IgD-negative memory B cell (primary cell): ENCODE results near the gene CAMK2A. TPM values are rescaled to one million over a fixed set of nuclear protein-coding genes. Genes with fewer than 3 reads are reported as not detected.

Source experiments
- H3K27ac Mint-ChIP-seq, 3 donors: one replicate each; pipeline ENCODE4 v1.8.0; 2020 to 2022; ENCODE audit warnings: mild to moderate bottlenecking in 3 of 3, mixed read lengths in 3 of 3, moderate library complexity in 1 of 3
- H3K27me3 Mint-ChIP-seq: one replicate; pipeline ENCODE4 v1.8.0; 2021; ENCODE audit warnings: mixed read lengths
- H3K36me3 Mint-ChIP-seq: one replicate; pipeline ENCODE4 v1.8.0; 2020; ENCODE audit warnings: mild to moderate bottlenecking, mixed read lengths
- H3K4me1 Mint-ChIP-seq, 3 donors: one replicate each; pipeline ENCODE4 v1.8.0; 2020 to 2022; ENCODE audit warnings: mixed read lengths in 3 of 3, mild to moderate bottlenecking in 1 of 3
- H3K4me3 Mint-ChIP-seq, 4 donors: one replicate each; pipeline ENCODE4 v1.8.0; 2020 to 2022; ENCODE audit warnings: mild to moderate bottlenecking in 4 of 4, mixed read lengths in 4 of 4, moderate library complexity in 3 of 4
- H3K9me3 Mint-ChIP-seq, 3 donors: one replicate each; pipeline ENCODE4 v1.8.0; 2020 to 2021; ENCODE audit warnings: mixed read lengths in 3 of 3, mild to moderate bottlenecking in 1 of 3
- polyA plus RNA-seq: library from polyadenylated mRNA; unstranded; fragments of 300-500 nt; fragmentation: Illumina TruSeq; gene quantifications from one replicate; pipeline ENCODE4 v1.2.3, GENCODE V29; 2021

The CAMK2A gene
- polyA plus RNA-seq, 1 donor from 2014 or later = not detected

DNA sequence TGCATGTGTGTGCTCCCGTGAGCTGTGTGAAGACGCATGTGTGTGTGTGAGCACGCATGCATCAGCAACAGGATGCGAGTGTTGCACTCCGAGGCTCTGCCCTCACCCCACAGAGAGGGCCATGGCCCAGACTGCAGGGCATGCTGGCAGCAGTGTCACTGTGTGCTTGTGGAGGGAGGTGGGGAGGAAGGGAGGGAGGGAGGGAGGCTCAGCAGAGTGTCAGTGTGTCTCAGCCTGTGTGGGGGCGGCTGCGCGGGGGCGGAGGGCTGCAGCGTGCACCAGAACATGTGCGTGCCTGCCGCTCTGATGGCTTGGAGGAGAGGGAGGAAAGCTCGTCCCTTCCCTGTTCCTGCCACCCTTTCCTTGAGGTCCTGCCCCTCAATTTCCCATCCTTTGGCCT, 5.3 kb downstream of the CAMK2A start:
- no peaks in the 10 kb centered on the region for H3K9me3 Mint-ChIP-seq
- H3K27ac Mint-ChIP-seq = no peak overlapping the region
- no peaks in the 10 kb centered on the region for H3K36me3 Mint-ChIP-seq
- no peaks in the 10 kb centered on the region for H3K4me1 Mint-ChIP-seq
- peaks cover 5% of the 10 kb centered on the region for H3K27me3 Mint-ChIP-seq
- no peak overlapping the region for H3K4me3 Mint-ChIP-seq

GRCh38 chr5:150283904-150284303, 5.7 kb downstream of the CAMK2A start:
- Mint-ChIP-seq H3K4me3 (no peak overlapping the region), H3K4me1 (no peaks in the 10 kb centered on the region), H3K27ac (no peak overlapping the region), H3K27me3 (peaks cover 5% of the 10 kb centered on the region), H3K9me3 (no peaks in the 10 kb centered on the region), H3K36me3 (no peaks in the 10 kb centered on the region)

DNA sequence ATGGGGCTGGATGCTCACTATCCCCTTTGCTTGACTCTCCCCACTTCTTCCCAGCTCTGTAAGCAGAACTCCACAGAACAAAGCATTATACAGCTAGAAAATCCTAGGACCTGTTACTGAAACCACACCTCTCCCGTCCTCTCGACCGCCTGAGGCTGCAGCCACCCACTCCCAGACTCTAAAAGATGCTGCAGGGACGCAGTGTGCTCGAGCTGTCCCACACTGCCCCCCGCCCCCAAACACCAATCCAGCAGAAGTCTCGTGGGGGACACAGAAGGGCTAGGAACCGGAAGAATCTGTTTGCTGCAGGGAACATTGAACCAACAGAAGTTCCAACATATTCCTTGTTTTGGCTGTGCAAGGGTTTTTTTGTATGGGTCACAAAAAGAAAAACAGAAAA, 7.6 kb downstream of the CAMK2A start:
- Mint-ChIP-seq H3K4me3 (no peak overlapping the region), H3K4me1 (no peaks in the 10 kb centered on the region), H3K27ac (no peak overlapping the region), H3K9me3 (no peaks in the 10 kb centered on the region), H3K27me3 (peaks cover 5% of the 10 kb centered on the region), H3K36me3 (no peaks in the 10 kb centered on the region)

- H3K36me3 Mint-ChIP-seq = no peaks in the 10 kb centered on the region
- peaks cover 5% of the 10 kb centered on the region for H3K27me3 Mint-ChIP-seq
- H3K4me3 Mint-ChIP-seq = no peak overlapping the region
- H3K4me1 Mint-ChIP-seq = no peaks in the 10 kb centered on the region
- no peaks in the 10 kb centered on the region for H3K9me3 Mint-ChIP-seq
- no peak overlapping the region for H3K27ac Mint-ChIP-seq
Measured at GRCh38 chr5:150279330-150280020, 10.1 kb downstream of the CAMK2A start.

GRCh38 chr5:150278916-150279315, 10.7 kb downstream of the CAMK2A start:
- peaks cover 5% of the 10 kb centered on the region for H3K27me3 Mint-ChIP-seq
- H3K27ac Mint-ChIP-seq = no peak overlapping the region
- no peak overlapping the region for H3K4me3 Mint-ChIP-seq
- H3K9me3 Mint-ChIP-seq = no peaks in the 10 kb centered on the region
- H3K36me3 Mint-ChIP-seq = no peaks in the 10 kb centered on the region
- H3K4me1 Mint-ChIP-seq = no peaks in the 10 kb centered on the region

- Mint-ChIP-seq H3K27me3 (peaks cover 3% of the 10 kb centered on the region), H3K4me1 (no peaks in the 10 kb centered on the region), H3K9me3 (no peaks in the 10 kb centered on the region), H3K4me3 (no peak overlapping the region), H3K27ac (no peak overlapping the region), H3K36me3 (no peaks in the 10 kb centered on the region)
Measured at GRCh38 chr5:150278046-150278730, 11.4 kb downstream of the CAMK2A start.

DNA sequence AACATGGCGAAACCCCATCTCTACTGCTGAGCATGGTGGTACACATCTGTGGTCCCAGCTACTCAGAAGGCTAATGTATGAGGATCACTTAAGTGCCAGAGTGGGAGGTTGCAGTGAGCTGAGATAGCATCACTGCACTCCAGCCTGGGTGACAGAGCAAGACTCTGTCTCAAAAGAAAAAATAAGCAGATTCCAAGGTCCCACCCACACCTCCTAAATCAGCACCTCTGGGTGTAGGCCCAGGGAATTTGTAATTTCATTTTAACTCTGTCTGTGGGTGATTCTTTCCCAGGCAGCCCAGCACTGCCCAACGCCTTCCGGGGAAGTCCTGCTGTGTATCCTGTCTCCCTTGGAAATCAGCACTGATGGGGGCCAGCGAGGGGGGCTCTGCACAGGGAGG, 12.5 kb downstream of the CAMK2A start:
- Mint-ChIP-seq H3K9me3 (no peaks in the 10 kb centered on the region), H3K4me3 (peak overlapping the region in 1 of 4 donors; percentile 44), H3K36me3 (no peaks in the 10 kb centered on the region), H3K27ac (no peak overlapping the region), H3K4me1 (no peaks in the 10 kb centered on the region), H3K27me3 (peaks cover 5% of the 10 kb centered on the region)

GRCh38 chr5:150274811-150275210, 14.8 kb downstream of the CAMK2A start:
- Mint-ChIP-seq H3K9me3 (no peaks in the 10 kb centered on the region), H3K27me3 (peaks cover 3% of the 10 kb centered on the region), H3K36me3 (no peaks in the 10 kb centered on the region), H3K4me1 (no peaks in the 10 kb centered on the region), H3K4me3 (no peak overlapping the region), H3K27ac (no peak overlapping the region)

GRCh38 chr5:150272531-150272930, 17.0 kb downstream of the CAMK2A start:
- H3K27ac Mint-ChIP-seq = no peak overlapping the region
- H3K4me3 Mint-ChIP-seq = no peak overlapping the region
- H3K9me3 Mint-ChIP-seq = no peaks in the 10 kb centered on the region
- peaks cover 7% of the 10 kb centered on the region for H3K27me3 Mint-ChIP-seq
- H3K4me1 Mint-ChIP-seq = no peaks in the 10 kb centered on the region
- no peaks in the 10 kb centered on the region for H3K36me3 Mint-ChIP-seq

GRCh38 chr5:150271923-150272322, 17.6 kb downstream of the CAMK2A start:
- Mint-ChIP-seq H3K4me1 (no peaks in the 10 kb centered on the region), H3K36me3 (no peaks in the 10 kb centered on the region), H3K9me3 (no peaks in the 10 kb centered on the region), H3K4me3 (no peak overlapping the region), H3K27ac (no peak overlapping the region), H3K27me3 (peaks cover 7% of the 10 kb centered on the region)

GRCh38 chr5:150271296-150271692, 18.3 kb downstream of the CAMK2A start:
- H3K4me3 Mint-ChIP-seq = peak overlapping the region in 1 of 4 donors; percentile 43
- H3K27me3 Mint-ChIP-seq = peaks cover 7% of the 10 kb centered on the region
- no peak overlapping the region for H3K27ac Mint-ChIP-seq
- no peaks in the 10 kb centered on the region for H3K36me3 Mint-ChIP-seq
- H3K9me3 Mint-ChIP-seq = no peaks in the 10 kb centered on the region
- peaks cover 0 to 1% (median 0%) of the 10 kb centered on the region in 3 donors for H3K4me1 Mint-ChIP-seq

DNA sequence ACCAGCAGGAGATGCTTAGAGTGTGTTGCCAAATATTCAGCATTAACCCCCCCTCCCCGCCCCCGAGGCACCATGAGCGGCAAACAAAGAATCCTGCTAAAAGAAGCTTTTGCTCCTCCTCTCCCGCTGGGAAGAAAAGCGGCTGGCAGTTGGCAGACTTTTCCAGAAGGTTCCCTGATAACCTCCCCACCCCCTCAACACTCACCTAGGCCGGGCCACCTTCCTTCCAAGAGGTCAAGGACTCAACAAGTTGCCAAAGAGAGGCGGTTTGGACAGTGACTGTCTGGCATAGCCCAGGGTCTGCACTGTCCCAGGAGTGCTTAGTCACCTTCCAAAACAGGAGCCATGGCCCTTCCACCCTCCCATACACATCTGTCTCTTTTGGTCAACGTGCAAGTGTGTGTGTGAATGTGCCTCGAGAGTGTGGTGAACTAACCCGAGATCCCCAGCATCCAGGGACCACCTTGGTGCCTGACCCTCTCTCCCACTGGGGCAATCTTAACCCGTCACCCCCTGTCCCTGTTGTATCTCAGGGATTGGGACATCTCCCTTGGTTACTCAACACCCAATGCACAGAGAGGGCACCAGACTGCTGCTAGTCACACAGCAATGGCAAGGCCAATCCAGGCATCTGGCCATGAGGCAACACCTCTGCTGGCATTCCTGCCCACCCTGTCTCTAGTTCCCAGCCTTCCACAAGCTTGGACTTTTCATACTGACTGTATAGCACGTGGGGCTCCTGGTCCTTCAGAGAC, 18.9 kb downstream of the CAMK2A start:
- H3K36me3 Mint-ChIP-seq = no peaks in the 10 kb centered on the region
- H3K4me3 Mint-ChIP-seq = no peak overlapping the region
- H3K27ac Mint-ChIP-seq = no peak overlapping the region
- H3K9me3 Mint-ChIP-seq = no peaks in the 10 kb centered on the region
- H3K27me3 Mint-ChIP-seq = peaks cover 7% of the 10 kb centered on the region
- H3K4me1 Mint-ChIP-seq = peaks cover 0 to 1% (median 0%) of the 10 kb centered on the region in 3 donors

DNA sequence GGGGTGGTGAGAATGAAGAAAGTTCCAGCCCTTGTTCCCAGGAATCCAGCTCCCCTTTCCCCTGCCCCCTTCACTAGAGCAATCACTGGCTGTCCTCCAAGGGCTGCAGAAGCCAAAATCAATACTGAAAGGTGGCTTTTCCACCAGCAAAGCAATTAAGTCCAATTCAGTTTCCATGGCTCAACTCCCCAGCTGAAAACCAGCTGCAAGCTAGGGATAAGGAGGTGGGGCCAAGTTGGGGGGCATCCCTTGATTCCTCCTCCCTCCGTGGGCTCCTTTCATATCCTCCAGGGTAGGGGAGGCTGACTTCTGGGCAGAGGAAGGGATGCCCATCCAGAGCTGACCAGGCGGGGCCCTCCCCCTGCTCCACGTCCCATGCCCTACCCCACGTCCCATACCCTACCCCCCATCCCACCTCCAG, 22.7 kb downstream of the CAMK2A start:
- Mint-ChIP-seq H3K9me3 (no peaks in the 10 kb centered on the region), H3K4me3 (no peak overlapping the region), H3K36me3 (no peaks in the 10 kb centered on the region), H3K27me3 (peaks cover 11% of the 10 kb centered on the region), H3K4me1 (peaks cover 0 to 1% (median 0%) of the 10 kb centered on the region in 3 donors), H3K27ac (no peak overlapping the region)

GRCh38 chr5:150265870-150266383, 23.6 kb downstream of the CAMK2A start:
- H3K27me3 Mint-ChIP-seq = peaks cover 10% of the 10 kb centered on the region
- no peak overlapping the region for H3K4me3 Mint-ChIP-seq
- H3K4me1 Mint-ChIP-seq = peaks cover 0 to 1% (median 0%) of the 10 kb centered on the region in 3 donors
- no peaks in the 10 kb centered on the region for H3K36me3 Mint-ChIP-seq
- H3K9me3 Mint-ChIP-seq = no peaks in the 10 kb centered on the region
- no peak overlapping the region for H3K27ac Mint-ChIP-seq
